Stimulated activated CD8-positive, alpha-beta memory T cell treated with anti-CD3 and anti-CD28 coated beads, Interleukin-4, amount 100 ng/mL, for 24 hours (primary cell): ENCODE measurements around the gene GOLGA1.

ENCODE experiments used
- DNase-seq: peaks from one replicate; pipeline ENCODE4 v3.0.0-alpha.2; 2020; ENCODE audit warnings: low read depth

Gene GOLGA1

DNA sequence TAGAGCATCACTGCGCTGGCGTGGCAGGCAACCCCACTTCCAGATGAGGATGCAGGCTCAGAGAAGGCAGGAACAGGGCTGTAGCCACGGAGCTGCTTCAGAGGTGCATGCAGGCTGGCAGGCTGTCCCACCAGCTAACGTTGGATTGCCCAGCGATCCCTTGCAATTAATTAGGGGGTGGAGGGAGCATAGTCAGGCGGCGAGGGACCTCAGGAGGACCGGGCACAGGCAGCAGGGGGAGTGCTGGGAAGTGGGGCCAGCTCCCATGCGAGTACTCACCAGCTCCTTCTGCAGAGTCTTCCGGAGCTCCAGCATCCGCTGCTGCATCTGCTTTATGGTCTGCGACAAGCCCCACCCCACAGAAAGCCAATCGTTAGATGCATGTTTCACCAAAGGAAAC, 58.7 kb downstream of the GOLGA1 start:
- DNase-seq = no peak

DNA sequence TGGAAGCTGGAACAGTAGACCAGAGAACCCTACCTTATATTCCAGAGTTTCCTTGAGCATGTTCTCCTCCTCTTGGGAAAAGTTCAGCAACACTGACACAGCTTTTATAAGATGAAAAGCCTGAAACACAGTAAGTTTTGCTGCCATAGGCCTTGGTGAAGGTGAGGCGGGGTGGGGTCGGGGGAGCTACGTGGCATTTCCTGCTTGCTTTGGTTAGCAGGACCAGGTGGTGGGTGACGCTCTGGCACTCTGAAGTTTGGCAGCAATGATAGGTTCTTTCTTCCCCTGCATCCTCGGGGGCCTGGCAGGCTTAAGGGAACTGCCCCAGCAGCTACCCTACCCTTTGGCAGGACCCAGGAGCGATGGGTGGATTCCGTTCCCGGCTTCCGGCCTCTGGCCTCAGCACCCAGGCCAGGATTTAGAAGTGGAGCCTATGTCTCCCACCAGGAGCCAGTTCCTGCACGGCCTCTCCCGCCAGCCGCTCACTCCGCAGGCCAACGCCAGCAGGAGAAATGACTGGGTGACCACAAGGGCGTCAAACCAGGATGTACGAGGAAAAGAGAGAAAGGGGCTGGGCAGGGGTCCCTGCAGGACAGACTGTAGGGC, 59.6 kb downstream of the GOLGA1 start:
- no peak for DNase-seq

DNA sequence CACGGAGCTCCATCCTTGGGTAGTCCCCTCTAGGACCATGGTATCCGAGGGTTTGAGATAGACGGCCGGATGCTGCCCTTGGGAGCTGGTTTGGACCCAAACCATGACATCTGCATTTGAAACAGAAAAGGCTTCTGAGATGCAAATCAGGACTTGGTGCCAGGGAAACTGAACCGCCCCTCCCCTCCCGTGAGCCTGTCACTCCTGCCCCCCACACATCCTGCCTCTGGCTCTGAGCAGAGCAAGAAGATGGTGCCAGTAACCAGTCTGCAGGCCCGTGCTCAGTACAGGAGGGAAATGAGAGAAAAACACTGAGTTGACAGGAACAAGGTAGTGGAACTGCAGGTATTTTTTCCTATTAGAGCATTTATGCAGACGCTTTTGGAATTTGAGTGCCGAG, 60.4 kb downstream of the GOLGA1 start:
- DNase-seq = no peak

GRCh38 chr9:124879226-124879625, 61.7 kb downstream of the GOLGA1 start:
- no peak for DNase-seq

GRCh38 chr9:124878518-124878917, 62.4 kb downstream of the GOLGA1 start:
- DNase-seq = no peak

- no peak for DNase-seq
These were observed 62.9 kb downstream of the GOLGA1 start for GRCh38 chr9:124878021-124878420.

GRCh38 chr9:124877021-124877782, 63.7 kb downstream of the GOLGA1 start:
- DNase-seq = no peak

DNA sequence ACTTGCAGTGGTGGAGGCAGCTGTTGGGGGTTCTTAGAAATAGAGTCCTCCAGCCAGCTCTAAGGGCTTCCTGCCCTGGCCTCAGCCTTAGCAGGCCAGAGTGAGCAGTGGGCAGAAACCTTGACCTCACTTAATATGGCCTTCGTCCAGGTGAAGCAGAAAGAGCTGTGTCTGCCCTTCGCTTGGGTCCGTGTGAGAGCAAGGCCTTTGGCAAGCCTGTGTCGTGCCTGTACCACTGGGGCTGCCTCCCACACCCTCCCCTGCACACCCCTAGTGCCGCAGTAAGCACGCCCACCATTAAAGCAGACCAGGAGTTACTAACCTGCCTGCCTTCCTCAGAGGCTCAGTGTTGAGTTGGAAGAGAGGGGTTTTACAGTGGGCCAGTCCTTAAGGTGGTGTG, 65.4 kb downstream of the GOLGA1 start:
- no peak for DNase-seq

DNA sequence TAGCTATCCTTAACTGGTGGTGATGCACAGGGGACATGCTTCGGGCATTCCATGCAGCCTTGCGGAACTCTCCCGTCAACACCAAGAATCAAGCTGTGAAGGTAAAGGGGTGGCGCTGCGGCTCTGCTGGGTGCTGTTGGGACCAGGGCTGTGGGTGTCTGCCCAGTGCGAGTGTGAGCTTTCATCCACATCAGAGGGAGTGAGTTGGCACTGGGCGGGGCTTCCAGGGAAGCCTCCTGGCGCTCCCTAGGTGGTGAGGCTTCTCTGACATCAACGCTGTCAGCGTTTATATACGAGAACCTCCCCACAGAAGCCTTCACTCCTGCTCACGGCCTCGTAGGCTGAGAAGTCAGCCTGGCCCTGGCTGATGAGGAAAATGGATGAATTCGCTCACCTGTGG, 67.2 kb downstream of the GOLGA1 start:
- peak; percentile 21 for DNase-seq

DNA sequence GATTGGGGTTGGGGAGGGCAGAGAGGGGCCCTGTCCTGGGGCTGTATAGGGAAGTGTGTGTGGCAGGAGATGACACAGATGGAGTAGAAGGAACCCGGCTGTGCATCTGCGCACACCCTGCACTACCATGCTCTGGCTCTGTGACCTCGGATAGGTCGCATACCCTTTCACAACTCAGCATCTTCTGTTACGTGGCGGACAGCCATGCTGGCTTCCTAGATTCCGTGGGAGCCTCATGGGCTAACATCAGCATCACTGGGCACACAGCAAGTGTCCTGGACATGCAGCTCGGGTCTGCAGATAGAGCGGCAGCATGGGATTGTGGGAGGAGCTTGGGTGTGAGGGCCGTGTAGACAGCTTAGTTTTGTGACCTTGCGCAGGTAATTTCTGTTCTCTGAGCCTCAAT, 69.7 kb downstream of the GOLGA1 start:
- DNase-seq = no peak

DNA sequence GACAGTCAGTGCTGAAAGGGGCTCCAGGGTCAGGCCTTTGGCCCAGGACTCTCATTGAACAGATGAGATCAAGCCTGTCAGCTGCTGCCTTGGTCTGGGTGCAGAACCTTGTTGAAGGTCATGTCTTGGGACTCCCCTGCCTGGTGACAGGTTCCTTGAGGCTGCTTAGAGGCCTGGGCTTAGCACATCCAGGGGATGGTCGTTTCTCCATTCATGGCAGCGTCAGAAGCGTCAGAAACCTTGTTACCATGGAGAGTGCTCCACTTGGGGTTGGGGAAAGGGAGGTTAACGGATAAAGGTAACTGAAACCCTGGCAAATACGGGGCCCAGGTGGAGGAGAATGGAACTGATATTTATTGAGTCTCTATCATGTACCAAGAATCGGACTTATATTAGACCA, 70.2 kb downstream of the GOLGA1 start:
- DNase-seq = no peak

- peak; percentile 87 for DNase-seq
These were observed 70.8 kb downstream of the GOLGA1 start for GRCh38 chr9:124869986-124870560.

DNA sequence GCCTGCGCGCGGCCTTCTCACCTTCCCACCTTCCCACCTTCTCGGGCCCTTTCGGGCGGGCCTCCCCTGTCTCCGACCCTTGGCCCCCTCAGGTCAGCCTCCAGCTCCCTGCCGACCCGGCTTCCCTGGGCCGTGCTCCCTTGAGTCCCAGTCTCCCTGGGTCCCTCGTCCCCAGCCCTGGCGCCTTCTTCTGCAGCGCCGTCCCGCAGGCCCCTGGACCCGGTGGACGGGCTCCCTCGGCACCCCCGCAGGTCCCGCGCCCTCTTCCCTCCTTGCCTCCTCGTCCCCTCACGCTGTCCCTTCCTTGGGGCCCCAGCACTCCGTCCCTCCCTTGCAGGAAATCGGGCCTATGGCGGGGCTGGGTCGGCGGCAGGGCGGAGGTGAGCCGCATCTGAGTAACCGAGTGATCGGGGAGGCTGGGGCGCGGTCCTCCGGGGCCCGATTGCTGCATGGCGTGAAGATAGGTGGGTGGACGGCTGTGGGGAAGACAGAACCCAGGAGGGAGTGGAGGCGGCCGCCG, 71.4 kb downstream of the GOLGA1 start:
- peak; percentile 25 for DNase-seq

DNA sequence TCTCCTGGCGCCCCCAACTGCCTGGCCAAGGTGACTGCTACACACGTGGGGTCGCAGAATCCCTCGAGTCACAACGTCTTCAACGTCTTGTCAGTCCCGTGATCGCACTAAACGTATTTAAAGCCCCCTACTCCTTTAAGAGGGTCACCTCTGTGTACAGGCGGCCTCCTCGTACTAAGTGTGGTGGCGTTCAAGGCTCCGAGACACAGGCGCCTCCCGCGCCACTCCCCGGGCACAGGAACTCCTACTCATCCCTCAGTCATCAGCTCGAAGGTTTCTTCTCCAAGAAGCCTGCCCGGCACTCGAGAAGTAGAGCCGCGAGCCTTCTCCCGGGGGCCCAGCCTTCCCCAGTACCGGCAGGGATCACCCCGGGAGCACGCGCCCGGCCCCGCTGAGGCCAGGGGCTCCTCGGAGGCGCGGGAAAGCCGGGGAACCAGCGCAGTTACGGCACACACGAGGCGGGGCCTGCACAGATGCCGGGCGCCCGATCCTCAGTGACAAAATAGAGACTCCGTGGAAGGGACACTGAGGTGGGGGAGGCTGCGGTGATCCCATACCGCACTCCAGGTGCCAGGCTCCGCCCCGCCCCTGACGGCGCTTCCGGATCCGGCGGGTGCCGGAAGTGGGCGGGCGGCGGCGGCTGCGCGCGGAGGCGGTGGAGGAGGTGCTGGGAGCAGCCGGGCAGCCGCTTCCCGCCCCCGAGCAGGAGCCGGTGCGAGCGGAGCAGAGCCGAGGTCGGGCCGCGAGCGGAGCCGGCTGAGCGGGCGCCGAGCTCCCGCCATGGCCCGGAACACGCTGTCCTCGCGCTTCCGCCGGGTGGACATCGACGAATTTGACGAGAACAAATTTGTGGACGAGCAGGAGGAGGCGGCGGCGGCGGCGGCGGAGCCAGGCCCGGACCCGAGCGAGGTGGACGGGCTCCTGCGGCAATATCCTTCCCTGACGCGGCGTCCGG, 72.1 kb downstream of the GOLGA1 start:
- peak; percentile 85 for DNase-seq

DNA sequence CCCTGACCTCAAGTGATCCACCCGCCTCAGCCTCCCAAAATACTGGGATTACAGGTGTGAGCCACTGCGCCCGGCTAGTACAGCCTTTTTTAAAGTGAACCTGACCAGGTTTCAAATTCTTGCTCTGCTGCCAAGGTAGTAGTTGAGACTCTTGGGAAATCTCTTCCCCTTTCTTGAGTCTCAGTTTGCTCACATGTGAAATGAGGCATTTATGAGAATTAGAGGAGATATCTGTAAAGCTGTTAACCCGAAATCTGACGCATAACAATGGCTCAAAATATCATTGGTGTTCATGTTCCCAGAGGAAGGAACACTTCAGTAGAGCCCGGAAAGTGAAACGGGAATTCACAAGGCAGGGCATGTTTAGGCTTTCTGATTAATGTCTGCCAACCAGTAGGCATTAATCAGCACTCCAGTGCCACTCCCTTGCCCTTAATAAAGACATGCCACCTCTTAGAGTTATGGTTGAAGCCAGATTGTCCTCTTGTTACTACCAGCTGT, 77.5 kb downstream of the GOLGA1 start:
- no peak for DNase-seq

DNA sequence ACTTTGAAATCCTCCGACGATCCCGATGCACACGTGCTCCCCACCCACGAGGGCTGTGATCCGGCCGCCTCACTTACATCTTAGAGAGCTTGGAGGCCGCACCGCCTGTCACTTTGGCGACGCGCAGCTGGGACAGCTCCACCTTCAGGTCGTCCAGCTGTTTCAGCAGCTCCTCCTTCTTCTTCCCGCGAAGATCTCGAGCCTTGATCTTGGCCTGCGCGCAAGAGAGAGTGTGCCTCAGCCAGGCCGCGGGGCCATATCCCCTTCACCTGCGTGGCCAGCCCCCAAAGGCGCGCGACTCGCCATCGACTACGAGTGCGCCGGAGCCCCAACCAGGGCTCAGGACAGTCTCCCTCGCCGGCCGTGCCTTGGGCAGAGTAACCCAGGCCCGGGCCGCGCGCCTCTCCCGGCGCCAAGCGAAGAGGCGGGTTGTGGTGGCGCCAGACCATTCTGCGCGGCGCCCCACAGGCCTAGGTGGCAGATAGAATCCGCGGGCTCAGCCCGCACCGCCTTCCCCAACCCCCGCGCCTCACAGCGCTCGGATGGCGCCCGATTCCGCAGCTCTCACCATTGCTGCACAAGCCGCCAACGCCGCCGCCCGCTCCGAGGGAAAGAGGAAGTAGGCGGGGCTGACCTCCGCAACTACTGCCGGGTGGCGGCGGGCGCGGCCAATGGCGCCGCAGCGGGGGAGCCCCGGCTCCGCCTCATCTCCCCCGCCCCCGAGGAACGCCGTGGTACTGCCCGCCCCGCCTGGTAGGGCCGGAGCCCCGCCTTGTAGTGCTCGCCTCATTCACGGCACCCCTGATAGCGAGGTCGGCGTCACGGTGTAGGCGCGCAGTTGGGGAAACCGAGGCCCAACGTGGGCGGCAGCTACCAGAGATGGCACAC, 79.3 kb downstream of the GOLGA1 start, which contains the start of the genes ARPC5L and RPL35:
Gene ARPC5L, plus strand, starts transcription at position 789 of the 888 bp plus-strand sequence. CDS start 7,161 bp downstream, outside the sequence.
Gene RPL35, minus strand, starts transcription at position 616 of the 888 bp plus-strand sequence. Its CDS starts 45 bp downstream, at position 571.
- peak; percentile 91 for DNase-seq

DNA sequence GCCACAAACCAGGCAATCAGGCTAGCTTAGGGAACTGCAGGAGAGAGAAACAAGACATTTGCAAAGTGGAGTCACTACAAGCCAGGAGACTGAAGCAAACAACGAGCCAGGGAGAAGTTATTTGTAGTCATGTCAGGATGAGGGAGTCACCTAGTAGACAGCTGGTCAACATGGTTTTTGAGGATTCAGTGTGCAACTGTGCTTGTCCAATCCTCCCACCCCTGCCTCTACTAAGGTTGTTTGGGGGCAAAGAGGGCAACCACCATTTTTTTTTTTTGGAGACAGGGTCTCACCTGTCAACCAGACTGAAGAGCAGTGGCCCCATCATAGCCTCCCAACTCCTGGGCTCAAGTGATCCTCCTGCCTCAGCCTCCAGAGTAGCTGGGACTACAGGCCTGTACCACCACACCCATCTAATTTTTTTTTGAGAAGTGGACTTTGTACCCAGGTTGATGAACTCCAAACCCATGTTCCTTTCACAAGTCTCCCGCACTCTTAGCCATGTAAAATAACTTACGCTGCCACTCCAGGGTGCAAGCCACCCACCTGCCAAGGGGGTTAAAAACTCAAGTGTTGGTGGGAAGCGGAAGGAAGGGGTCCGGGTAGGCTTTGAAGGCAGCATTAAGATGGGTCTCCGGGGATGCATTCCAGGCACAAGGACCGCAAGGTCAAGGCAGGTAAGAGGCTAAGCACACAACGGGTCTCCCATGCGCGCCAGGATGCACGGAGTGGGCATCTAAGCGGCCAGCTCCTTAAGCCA, 80.1 kb downstream of the GOLGA1 start:
- DNase-seq = no peak

GRCh38 chr9:124859803-124860581, 80.9 kb downstream of the GOLGA1 start:
- no peak for DNase-seq
